GM18868 (cell line): Measurements from ENCODE around the gene MTHFS.

Experiments used
- ATAC-seq: cut with Tn5 transposase; IDR thresholded peaks from one replicate; pipeline ENCODE4 v1.9.1; 2021; ENCODE audit warnings: mild to moderate bottlenecking, moderate library complexity; ENCODE audit not compliant: unreplicated experiment

MTHFS gene

DNA sequence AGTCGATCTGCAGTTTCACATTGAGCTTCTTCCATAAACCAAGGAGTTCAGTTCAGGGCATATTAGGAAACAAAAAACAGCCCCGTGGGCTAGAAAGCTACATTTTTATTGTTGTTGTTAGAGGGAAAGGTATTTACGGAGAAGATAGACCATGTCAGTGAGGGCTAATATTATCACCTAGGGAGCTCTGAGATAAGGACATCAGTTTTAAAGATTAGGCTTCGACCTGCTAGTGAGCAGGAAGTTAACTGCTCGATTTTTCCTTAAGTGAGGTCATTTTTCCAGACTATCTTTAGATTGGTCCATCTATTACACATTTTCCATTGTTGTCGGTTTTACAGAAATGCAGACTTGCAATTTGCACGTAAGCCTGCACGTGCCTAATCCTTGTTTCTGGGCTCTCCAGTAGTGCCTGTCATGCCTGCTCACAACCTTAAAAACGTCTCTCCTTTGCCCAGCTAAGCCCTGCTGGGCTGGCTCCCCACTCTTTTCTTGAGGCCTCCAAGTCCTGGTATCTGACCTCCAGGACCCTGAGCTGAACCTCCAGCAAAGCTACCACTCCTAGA is 72.6 kb downstream of the MTHFS start:
- no peak for ATAC-seq

DNA sequence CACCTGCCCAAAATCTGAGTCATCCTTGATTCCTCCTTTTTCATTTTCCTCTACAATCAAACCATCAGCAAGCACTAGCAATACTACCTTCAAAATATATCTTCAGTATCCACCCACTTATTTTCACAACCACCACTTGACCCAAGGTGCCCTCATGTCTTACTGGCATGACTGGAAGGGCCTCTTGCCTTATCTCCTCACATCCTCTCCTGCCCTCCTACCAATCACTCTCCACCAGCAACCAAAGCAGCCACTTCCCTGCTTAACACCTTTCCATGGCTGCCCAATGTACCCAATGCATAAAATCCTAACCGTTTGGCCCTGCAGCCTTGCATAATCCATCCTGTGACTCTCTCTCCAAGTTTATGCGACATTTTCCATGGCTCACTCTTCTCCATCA is 76.0 kb downstream of the MTHFS start:
- no peak for ATAC-seq

DNA sequence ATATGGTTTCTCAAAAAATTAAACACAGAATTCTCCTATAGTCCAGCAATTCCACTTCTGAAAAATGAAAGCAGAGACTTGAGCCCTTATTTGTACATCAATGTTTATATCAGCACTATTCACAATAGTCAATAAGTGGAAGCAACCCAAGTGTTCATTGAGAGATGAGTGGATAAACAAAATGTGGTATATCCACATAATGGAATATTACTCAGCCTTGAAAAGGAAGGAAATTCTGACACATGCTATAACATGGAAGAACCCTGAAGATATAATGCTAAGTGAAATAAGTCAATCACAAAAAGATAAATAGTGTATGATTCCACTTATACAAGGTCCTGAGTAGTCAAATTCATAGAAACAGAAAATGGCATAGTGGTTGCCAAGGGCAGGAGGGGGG is 76.6 kb downstream of the MTHFS start:
- no peak for ATAC-seq

DNA sequence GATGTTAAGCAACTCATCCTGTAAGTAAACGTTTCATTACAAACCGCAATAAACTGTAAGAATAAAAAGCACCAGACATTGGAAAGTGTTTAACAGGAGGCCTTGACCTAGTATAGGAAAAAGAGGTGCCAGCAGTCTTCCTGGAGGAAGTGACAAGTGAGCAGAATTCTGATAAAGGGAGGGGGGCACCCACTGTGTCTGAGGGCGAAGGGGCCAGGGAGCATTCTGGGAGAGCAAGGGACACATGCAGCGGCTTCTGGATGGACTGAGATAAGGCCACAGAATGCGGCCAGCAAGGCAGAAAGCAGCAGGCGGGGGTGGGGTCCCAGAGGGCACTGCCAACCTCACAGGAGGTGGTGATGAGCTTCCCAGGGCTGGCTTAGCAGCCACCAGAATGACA is 80.2 kb downstream of the MTHFS start:
- no peak for ATAC-seq

DNA sequence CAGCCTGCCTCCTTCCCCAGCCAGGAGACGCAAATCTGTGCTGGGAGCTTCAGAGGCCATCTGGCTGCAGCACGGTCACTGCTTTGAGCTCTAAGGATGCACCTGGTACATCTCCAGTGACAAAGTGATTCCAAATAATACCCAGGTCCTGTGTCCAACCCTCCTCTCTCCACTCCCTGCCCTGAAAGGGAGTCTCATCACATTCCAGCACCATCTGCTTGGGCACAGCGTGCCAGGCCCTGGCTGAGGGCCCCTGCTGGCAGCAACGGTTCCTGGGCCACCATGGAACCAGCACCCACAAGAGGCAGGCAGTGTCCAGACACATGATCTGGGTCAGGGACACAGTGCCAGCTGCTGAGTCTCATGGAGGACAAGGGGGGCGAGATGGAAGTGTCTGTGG is 81.3 kb downstream of the MTHFS start:
- ATAC-seq = no peak

DNA sequence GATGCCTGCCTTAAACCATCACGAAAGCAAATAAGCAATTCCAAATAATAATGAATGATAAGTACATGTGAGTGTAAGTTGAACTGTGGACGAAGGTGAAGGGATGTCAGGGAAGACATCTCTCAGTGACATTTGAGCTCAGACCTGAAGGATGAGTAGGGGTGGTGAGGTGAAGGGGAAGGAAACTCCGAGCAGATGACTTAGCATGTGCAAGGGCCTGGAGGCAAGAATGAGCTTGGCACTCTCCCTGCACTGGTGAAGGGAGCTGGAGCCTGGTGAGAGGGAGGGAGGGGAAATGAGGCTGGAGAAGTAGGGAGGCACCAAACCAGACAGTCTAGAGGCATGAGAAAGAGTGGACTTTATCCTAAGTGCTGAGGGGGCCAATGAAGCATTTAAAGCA is 84.3 kb downstream of the MTHFS start:
- no peak for ATAC-seq

DNA sequence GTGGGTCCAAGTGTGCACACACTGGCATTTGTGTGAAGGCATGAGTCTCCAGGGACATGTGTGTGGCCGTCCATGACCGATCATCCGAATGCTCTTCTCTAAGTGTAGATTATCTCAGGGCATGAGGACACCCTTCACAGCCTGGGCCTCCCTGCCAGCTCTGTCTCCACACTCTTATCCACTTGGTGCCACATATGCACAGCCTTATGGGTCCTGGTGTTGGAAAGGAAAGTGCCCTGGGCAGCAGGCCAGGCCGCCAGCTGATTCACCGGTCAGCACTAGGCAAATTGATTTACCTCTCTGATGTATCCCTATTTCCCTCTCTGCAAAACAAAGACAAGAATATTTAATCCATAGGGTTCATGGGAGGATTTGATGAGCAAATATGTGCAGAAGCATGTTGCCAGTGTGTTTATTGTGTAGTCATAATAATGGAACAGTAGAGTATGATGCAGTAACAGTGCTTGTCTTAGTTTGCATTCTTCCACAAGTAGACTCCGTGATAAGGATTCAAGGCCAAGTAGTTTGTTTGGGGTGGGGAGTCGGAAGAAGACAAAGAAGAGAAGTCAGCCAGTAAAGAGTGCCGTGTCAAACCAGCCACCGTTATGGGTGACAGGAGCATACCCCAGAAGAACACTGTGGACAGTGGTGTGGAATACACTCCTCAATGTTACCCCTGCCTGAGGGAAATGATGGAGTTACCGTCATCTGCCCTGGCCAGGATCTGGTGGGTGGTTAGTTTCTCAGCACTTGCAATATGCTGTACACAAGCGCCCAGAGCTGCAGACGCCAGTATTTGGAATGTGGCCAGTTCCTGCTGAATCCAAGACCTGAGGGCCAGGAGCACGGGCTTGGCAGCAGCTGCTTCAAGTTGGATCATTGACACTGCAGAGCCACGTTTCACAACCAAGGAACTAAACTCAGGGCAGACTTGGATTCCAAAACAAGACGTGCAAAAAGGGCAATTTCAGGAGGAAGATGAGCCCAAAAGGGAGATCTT is 85.1 kb downstream of the MTHFS start:
- ATAC-seq = no peak

DNA sequence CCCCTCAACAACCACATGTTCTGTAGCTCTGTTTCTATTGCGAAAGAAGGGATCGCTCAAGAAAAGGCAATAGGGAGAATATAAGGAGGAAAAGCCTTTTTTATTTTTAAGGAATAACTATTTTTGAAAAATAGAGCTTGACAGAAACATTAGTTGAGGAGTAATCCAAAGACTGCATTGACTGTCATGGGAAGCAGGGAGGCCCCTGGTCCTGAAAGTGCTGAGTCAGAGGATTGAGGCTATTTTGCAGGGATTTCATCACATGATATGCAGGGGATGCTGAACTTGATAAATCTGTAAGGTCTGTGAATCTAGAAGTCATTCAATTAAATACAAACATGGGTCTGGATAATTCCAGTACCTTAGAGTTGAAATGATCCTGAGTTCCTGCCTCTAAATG is 92.0 kb downstream of the MTHFS start:
- no peak for ATAC-seq

DNA sequence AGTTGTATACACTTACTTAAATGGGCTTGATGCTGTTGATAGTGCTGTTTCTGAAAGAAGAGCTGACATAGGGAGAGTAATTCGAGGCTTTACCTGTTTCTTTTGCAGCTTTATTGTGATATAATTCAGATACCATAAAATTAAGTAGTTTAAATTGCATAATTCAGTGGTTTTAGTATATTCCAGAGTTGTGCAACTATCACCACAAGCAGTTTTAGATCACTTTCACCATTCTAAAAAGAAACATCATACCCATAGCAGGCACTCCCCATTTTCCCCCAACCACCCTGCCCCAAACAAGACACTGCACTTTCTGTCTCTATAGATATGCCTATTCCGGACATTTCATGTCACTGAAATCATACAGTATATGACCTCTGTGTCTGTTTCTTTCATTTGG is 98.5 kb downstream of the MTHFS start:
- no peak for ATAC-seq
